Measurements from ENCODE around the gene PRIMPOL. TPM values are rescaled to one million over a fixed set of nuclear protein-coding genes. Genes with fewer than 3 reads are reported as not detected.
"Not testable (repeated sequence)": the region's sequence is repeated elsewhere in the genome, so short reads cannot be mapped to it uniquely, and the experiment has no call there.

The PRIMPOL gene
- total RNA-seq, 1 experiment from 2014 or later: 20.1 TPM

- in situ Hi-C loops (cut with HindIII; ENCODE audit: low pct_unique_long_range_greater_than_20kb, low sequenced_read_pairs): no loop called here
- DNase-seq (ENCODE audit: low read depth, low spot score): no peak
These were observed 16.7 kb upstream of the PRIMPOL start for GRCh38 chr4:184632842-184633241.

- in situ Hi-C loops (cut with HindIII; ENCODE audit: low pct_unique_long_range_greater_than_20kb, low sequenced_read_pairs): no loop called here
These were observed 14.2 kb upstream of the PRIMPOL start for GRCh38 chr4:184635381-184635780.

GRCh38 chr4:184636144-184636543, 13.4 kb upstream of the PRIMPOL start:
- in situ Hi-C loops (cut with HindIII; ENCODE audit: low pct_unique_long_range_greater_than_20kb, low sequenced_read_pairs): no loop called here
- DNase-seq (ENCODE audit: low read depth, low spot score): no peak

More at GRCh38 chr4:184635381-184635780, 14.2 kb upstream of the PRIMPOL start:
- DNase-seq (ENCODE audit: low read depth, low spot score): no peak

- DNase-seq (ENCODE audit: low read depth, low spot score): no peak
- in situ Hi-C loops (cut with HindIII; ENCODE audit: low pct_unique_long_range_greater_than_20kb, low sequenced_read_pairs): no loop called here
These were observed 12.6 kb upstream of the PRIMPOL start for GRCh38 chr4:184636897-184637296.

- no peak for DNase-seq (ENCODE audit: low read depth, low spot score)
- in situ Hi-C loops (cut with HindIII; ENCODE audit: low pct_unique_long_range_greater_than_20kb, low sequenced_read_pairs): no loop called here
These were observed 8.5 kb upstream of the PRIMPOL start for GRCh38 chr4:184641022-184641421.

GRCh38 chr4:184641451-184641850, 8.1 kb upstream of the PRIMPOL start:
- no peak for DNase-seq (ENCODE audit: low read depth, low spot score)
- in situ Hi-C loops (cut with HindIII; ENCODE audit: low pct_unique_long_range_greater_than_20kb, low sequenced_read_pairs): no loop called here

GRCh38 chr4:184643731-184644130, 5.8 kb upstream of the PRIMPOL start:
- DNase-seq (ENCODE audit: low read depth, low spot score): no peak
- in situ Hi-C loops (cut with HindIII; ENCODE audit: low pct_unique_long_range_greater_than_20kb, low sequenced_read_pairs): no loop called here

- in situ Hi-C loops (cut with HindIII; ENCODE audit: low pct_unique_long_range_greater_than_20kb, low sequenced_read_pairs): no loop called here
These were observed 4.8 kb upstream of the PRIMPOL start for GRCh38 chr4:184644553-184645307.

GRCh38 chr4:184645904-184646610, 3.5 kb upstream of the PRIMPOL start:
- no peak for DNase-seq (ENCODE audit: low read depth, low spot score)
- in situ Hi-C loops (cut with HindIII; ENCODE audit: low pct_unique_long_range_greater_than_20kb, low sequenced_read_pairs): no loop called here

More at GRCh38 chr4:184644553-184645307, 4.8 kb upstream of the PRIMPOL start:
- DNase-seq (ENCODE audit: low read depth, low spot score): no peak

- in situ Hi-C loops (cut with HindIII; ENCODE audit: low pct_unique_long_range_greater_than_20kb, low sequenced_read_pairs): no loop called here
- DNase-seq (ENCODE audit: low read depth, low spot score): no peak
These were observed 2.1 kb upstream of the PRIMPOL start for GRCh38 chr4:184647266-184648053.

- DNase-seq (ENCODE audit: low read depth, low spot score): no peak
- in situ Hi-C loops (cut with HindIII; ENCODE audit: low pct_unique_long_range_greater_than_20kb, low sequenced_read_pairs): no loop called here
These were observed 1.6 kb upstream of the PRIMPOL start for GRCh38 chr4:184648054-184648312.

GRCh38 chr4:184648313-184649025, 1.1 kb upstream of the PRIMPOL start:
- DNase-seq (ENCODE audit: low read depth, low spot score): peak; percentile 39
- in situ Hi-C loops (cut with HindIII; ENCODE audit: low pct_unique_long_range_greater_than_20kb, low sequenced_read_pairs): no loop called here

- DNase-seq (ENCODE audit: low read depth, low spot score): peak; percentile 35
- in situ Hi-C loops (cut with HindIII; ENCODE audit: low pct_unique_long_range_greater_than_20kb, low sequenced_read_pairs): no loop called here
These were observed 675 bp downstream of the PRIMPOL start for GRCh38 chr4:184649971-184650855.

- no peak for DNase-seq (ENCODE audit: low read depth, low spot score)
- in situ Hi-C loops (cut with HindIII; ENCODE audit: low pct_unique_long_range_greater_than_20kb, low sequenced_read_pairs): no loop called here
These were observed 2.4 kb downstream of the PRIMPOL start for GRCh38 chr4:184651899-184652298.

- DNase-seq (ENCODE audit: low read depth, low spot score); in situ Hi-C loops (cut with HindIII; ENCODE audit: low pct_unique_long_range_greater_than_20kb, low sequenced_read_pairs): not testable (repeated sequence)
These were observed 3.1 kb downstream of the PRIMPOL start for GRCh38 chr4:184652681-184653080.

- in situ Hi-C loops (cut with HindIII; ENCODE audit: low pct_unique_long_range_greater_than_20kb, low sequenced_read_pairs): no loop called here
- no peak for DNase-seq (ENCODE audit: low read depth, low spot score)
These were observed 4.1 kb downstream of the PRIMPOL start for GRCh38 chr4:184653650-184654049.
